OCI-LY1 (cell line): ENCODE measurements around the gene ZNF679.

Source experiments
- H2AFZ ChIP-seq: fragments of 200-600 bp; sonication (generic), shearing (Covaris generic); 2 replicates; pipeline ENCODE4 v1.6.0; 2014; ENCODE audit warnings: antibody characterized with exemption, mild to moderate bottlenecking, low read length
- H3F3A ChIP-seq: fragments of 200-600 bp; sonication (generic), shearing (Covaris generic); 2 replicates; pipeline ENCODE4 v1.6.0; 2014; ENCODE audit warnings: mild to moderate bottlenecking, antibody characterized with exemption, low read length, moderate library complexity; ENCODE audit not compliant: insufficient read depth
- H3K27ac ChIP-seq: fragments of 200-600 bp; sonication (generic); 2 replicates; pipeline ENCODE4 v1.5.1; 2014; ENCODE audit warnings: low read length, mixed run types, mild to moderate bottlenecking, low read depth; ENCODE audit not compliant: poor library complexity, severe bottlenecking
- H3K27me3 ChIP-seq: fragments of 200-600 bp; sonication (generic); 2 replicates; pipeline ENCODE4 v1.6.0; 2014; ENCODE audit warnings: antibody characterized with exemption, mild to moderate bottlenecking, low read length, moderate library complexity; ENCODE audit not compliant: insufficient read depth
- H3K36me3 ChIP-seq: fragments of 200-600 bp; sonication (generic); 2 replicates; pipeline ENCODE4 v1.6.1; 2014; ENCODE audit warnings: mild to moderate bottlenecking, antibody characterized with exemption, low read length, moderate library complexity, mixed read lengths; ENCODE audit not compliant: insufficient read depth
- H3K4me1 ChIP-seq: fragments of 200-600 bp; sonication (generic); 2 replicates; pipeline ENCODE4 v1.5.1; 2014; ENCODE audit warnings: mild to moderate bottlenecking, low read length, moderate library complexity; ENCODE audit not compliant: insufficient read depth, severe bottlenecking
- H3K4me2 ChIP-seq: fragments of 200-600 bp; sonication (generic), shearing (Covaris generic); 2 replicates; pipeline ENCODE4 v1.6.1; 2014; ENCODE audit warnings: low read length
- H3K4me3 ChIP-seq: fragments of 200-600 bp; sonication (generic); 2 replicates; pipeline ENCODE4 v1.5.1; 2014; ENCODE audit warnings: low read length, low read depth, mild to moderate bottlenecking, mixed read lengths; ENCODE audit not compliant: poor library complexity, severe bottlenecking
- H3K79me2 ChIP-seq: fragments of 200-600 bp; shearing (Covaris generic); 2 replicates; pipeline ENCODE4 v1.6.1; 2016; ENCODE audit warnings: mixed run types, low read length, mixed read lengths; ENCODE audit not compliant: insufficient read depth
- H3K9ac ChIP-seq: fragments of 200-600 bp; sonication (generic), shearing (Covaris generic); 2 replicates; pipeline ENCODE4 v1.6.1; 2014; ENCODE audit warnings: mild to moderate bottlenecking, low read length, mixed read lengths
- H3K9me2 ChIP-seq: fragments of 200-600 bp; sonication (generic), shearing (Covaris generic); 2 replicates; pipeline ENCODE4 v1.6.1; 2014; ENCODE audit warnings: low read depth, mild to moderate bottlenecking, low read length, mixed read lengths
- H3K9me3 ChIP-seq: fragments of 200-600 bp; shearing (Covaris generic); 2 replicates; pipeline ENCODE4 v1.6.1; 2014; ENCODE audit warnings: low read length, mixed read lengths
- H4K20me1 ChIP-seq: fragments of 200-600 bp; sonication (generic), shearing (Covaris generic); 2 replicates; pipeline ENCODE4 v1.6.0; 2016; ENCODE audit warnings: mild to moderate bottlenecking, low read length; ENCODE audit not compliant: insufficient read depth
- EZH2 ChIP-seq: fragments of 200-600 bp; sonication (generic), shearing (Covaris generic); IDR thresholded peaks from 2 replicates; pipeline ENCODE4 v1.8.0; 2017; ENCODE audit warnings: borderline replicate concordance, mixed run types, mild to moderate bottlenecking, antibody characterized with exemption, low read length, moderate library complexity, mixed read lengths
- TF ChIP-seq, protein P1 (sequence below): fragments of 200-600 bp; sonication (generic), shearing (Covaris generic); IDR thresholded peaks from 2 replicates; pipeline ENCODE4 v1.5.1; 2017; ENCODE audit warnings: mild to moderate bottlenecking, antibody characterized with exemption, low read length, moderate library complexity, mixed read lengths

Gene ZNF679

DNA sequence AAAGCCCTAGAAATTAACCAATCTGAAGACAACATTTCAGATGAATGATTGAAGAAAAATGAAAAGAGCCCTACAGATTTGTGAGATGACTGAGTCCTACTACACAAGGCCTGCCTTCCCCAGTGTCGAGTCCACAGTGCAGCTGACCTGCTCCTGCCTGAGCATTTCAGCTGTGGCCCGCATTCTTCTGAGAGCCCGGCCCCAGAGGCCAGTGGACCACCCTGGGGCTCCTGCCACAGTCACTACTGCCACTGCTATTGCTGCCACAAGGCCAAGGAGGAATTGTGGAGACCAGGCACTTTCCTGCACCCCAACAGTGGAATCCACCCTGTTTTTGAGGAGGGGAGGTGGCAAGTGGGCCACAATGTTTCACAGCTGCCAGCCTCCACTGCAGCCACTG, 40.9 kb upstream of the ZNF679 start:
- Histone ChIP-seq H3K27ac (no peak overlapping the region), H3K4me2 (no peak overlapping the region), H2AFZ (no peak overlapping the region), H3K4me3 (no peak overlapping the region), H4K20me1 (no peaks in the 10 kb centered on the region), H3K4me1 (no peaks in the 10 kb centered on the region), H3K9me2 (no peaks in the 10 kb centered on the region), H3F3A (no peaks in the 10 kb centered on the region), H3K9ac (no peak overlapping the region), H3K79me2 (no peaks in the 10 kb centered on the region), H3K9me3 (no peaks in the 10 kb centered on the region), H3K27me3 (no peaks in the 10 kb centered on the region), H3K36me3 (no peaks in the 10 kb centered on the region)
- TF ChIP-seq, protein P1, sequence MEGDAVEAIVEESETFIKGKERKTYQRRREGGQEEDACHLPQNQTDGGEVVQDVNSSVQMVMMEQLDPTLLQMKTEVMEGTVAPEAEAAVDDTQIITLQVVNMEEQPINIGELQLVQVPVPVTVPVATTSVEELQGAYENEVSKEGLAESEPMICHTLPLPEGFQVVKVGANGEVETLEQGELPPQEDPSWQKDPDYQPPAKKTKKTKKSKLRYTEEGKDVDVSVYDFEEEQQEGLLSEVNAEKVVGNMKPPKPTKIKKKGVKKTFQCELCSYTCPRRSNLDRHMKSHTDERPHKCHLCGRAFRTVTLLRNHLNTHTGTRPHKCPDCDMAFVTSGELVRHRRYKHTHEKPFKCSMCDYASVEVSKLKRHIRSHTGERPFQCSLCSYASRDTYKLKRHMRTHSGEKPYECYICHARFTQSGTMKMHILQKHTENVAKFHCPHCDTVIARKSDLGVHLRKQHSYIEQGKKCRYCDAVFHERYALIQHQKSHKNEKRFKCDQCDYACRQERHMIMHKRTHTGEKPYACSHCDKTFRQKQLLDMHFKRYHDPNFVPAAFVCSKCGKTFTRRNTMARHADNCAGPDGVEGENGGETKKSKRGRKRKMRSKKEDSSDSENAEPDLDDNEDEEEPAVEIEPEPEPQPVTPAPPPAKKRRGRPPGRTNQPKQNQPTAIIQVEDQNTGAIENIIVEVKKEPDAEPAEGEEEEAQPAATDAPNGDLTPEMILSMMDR = no peak
- TF ChIP-seq EZH2 = no peak

DNA sequence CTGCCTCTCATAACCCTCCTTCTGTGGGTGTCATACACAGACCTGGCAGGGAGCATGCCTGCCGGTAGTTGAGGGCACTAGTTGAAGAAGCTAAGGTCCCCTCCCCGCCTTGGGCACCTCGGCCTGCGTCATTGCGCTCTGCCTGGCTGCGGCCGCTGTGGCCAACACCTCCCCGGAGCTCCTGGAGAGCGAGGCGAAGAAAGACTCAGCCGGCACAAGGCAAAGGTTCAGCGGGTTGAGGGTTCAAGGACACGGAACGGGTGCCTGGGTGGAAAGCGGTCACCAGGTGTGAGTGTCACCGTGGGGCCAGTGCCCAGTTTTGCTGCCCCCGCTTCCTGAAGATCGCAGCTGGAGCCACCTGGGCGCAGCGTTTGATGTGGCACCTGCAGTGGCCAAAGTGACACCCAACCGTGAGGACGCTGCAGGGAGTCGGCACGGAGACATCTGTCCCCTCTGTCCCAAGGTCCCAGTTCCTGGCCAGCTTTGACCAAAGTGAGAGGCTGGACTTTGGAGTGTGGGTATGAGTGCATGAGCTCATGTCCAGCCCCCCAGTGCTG, 36.0 kb upstream of the ZNF679 start:
- H3K79me2 ChIP-seq = no peaks in the 10 kb centered on the region
- no peak overlapping the region for H3K27ac ChIP-seq
- 0 out of 2 replicates have a peak, but pooled peaks cover 7% of the 10 kb centered on the region for H3K9me3 ChIP-seq
- H3K27me3 ChIP-seq = no peaks in the 10 kb centered on the region
- no peak overlapping the region for H3K9ac ChIP-seq
- H3F3A ChIP-seq = no peaks in the 10 kb centered on the region
- no peak for TF ChIP-seq EZH2
- TF ChIP-seq, protein P1 = no peak
- H3K9me2 ChIP-seq = no peaks in the 10 kb centered on the region
- H3K4me1 ChIP-seq = no peaks in the 10 kb centered on the region
- no peaks in the 10 kb centered on the region for H3K36me3 ChIP-seq
- H4K20me1 ChIP-seq = no peaks in the 10 kb centered on the region
- H3K4me2 ChIP-seq = no peak overlapping the region
- H2AFZ ChIP-seq = no peak overlapping the region
- no peak overlapping the region for H3K4me3 ChIP-seq

DNA sequence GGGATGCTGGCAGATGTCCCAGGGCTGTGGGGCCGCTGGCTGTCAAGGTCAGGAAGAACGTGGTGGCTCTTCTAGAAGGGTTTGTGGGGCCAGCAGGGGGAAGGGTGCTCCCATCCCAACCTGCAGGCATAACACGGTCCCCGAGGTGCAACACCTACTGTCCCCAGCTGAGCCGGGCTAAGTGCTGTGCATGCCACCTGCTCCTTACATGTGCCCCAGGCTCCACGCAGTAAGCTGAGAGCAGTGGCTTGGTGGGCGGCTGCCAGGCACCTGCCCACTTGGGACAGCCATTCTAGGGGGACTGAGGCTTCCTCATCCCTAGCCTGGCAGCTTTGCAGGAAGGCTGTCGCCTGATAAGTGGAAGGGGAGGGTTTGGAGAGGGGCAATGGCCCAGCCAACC, 35.5 kb upstream of the ZNF679 start:
- no peak overlapping the region for H3K9ac ChIP-seq
- H4K20me1 ChIP-seq = no peaks in the 10 kb centered on the region
- no peaks in the 10 kb centered on the region for H3K36me3 ChIP-seq
- H2AFZ ChIP-seq = no peak overlapping the region
- H3F3A ChIP-seq = no peaks in the 10 kb centered on the region
- H3K27ac ChIP-seq = no peak overlapping the region
- H3K27me3 ChIP-seq = no peaks in the 10 kb centered on the region
- no peaks in the 10 kb centered on the region for H3K79me2 ChIP-seq
- no peak for TF ChIP-seq EZH2
- TF ChIP-seq, protein P1 = no peak
- H3K4me1 ChIP-seq = no peaks in the 10 kb centered on the region
- H3K4me2 ChIP-seq = no peak overlapping the region
- no peak overlapping the region for H3K4me3 ChIP-seq
- H3K9me2 ChIP-seq = no peaks in the 10 kb centered on the region
- 0 out of 2 replicates have a peak, but pooled peaks cover 7% of the 10 kb centered on the region for H3K9me3 ChIP-seq
